Right lobe of liver (tissue), 6 donors: Measurements from ENCODE around the gene IL1RN. TPM values are rescaled to one million over a fixed set of nuclear protein-coding genes. Genes with fewer than 3 reads are reported as not detected.
A peak's percentile ranks its signal among the peaks of the same experiment; 100 is the strongest.

Experiments
- ATAC-seq, 4 donors: fragments of 200-7000 bp; cut with Tn5 transposase; one replicate each; pipeline ENCODE4 v1.9.1; 2020; ENCODE audit warnings: mild to moderate bottlenecking in 4 of 4, moderate library complexity in 4 of 4
- DNase-seq, 3 donors: peaks; one replicate each; pipeline ENCODE4 v3.0.0-alpha.2; 2020
- H3K27ac ChIP-seq, 3 donors: fragments of 200-600 bp; one replicate each; pipeline ENCODE4 v1.8.0; 2022
- H3K27me3 ChIP-seq, 2 donors: fragments of 200-600 bp; one replicate each; pipeline ENCODE4 v1.8.0; 2022
- H3K36me3 ChIP-seq, 4 donors: fragments of 200-600 bp; sonication (generic) in 1 of 4; one replicate each; pipeline versions ENCODE4 v1.5.1 to v1.8.0; 2017 to 2022; ENCODE audit warnings: control low read depth in 1 of 4
- H3K4me1 ChIP-seq, 4 donors: fragments of 200-600 bp; sonication (generic) in 1 of 4; one replicate each; pipeline versions ENCODE4 v1.5.1 to v1.8.0; 2017 to 2022; ENCODE audit warnings: control low read depth in 1 of 4
- H3K4me3 ChIP-seq, 3 donors: fragments of 200-600 bp; one replicate each; pipeline ENCODE4 v1.8.0; 2022
- H3K9me3 ChIP-seq, 4 donors: fragments of 200-600 bp; sonication (generic) in 1 of 4; one replicate each; pipeline versions ENCODE4 v1.5.1 to v1.8.0; 2017 to 2022; ENCODE audit warnings: control low read depth in 1 of 4
- CTCF ChIP-seq, 4 donors: fragments of 200-600 bp in 3 of 4; fragments of 450-650 bp in 1 of 4; IDR thresholded peaks; one replicate each; pipeline versions ENCODE4 v1.5.1 to v1.8.0; 2016 to 2022; ENCODE audit warnings: antibody characterized with exemption in 4 of 4, mild to moderate bottlenecking in 2 of 4
- POLR2A ChIP-seq: fragments of 450-650 bp; IDR thresholded peaks from one replicate; pipeline ENCODE4 v1.6.1; 2017; ENCODE audit warnings: antibody characterized with exemption, mild to moderate bottlenecking
- WGBS: methylation state at CpG from one replicate; pipeline ENCODE4 v1.1.6; 2018; ENCODE audit warnings: low coverage, low lambda C conversion rate; ENCODE audit not compliant: insufficient coverage; ENCODE audit errors: missing lambda C conversion rate; 5-methylcytosine and 5-hydroxymethylcytosine counted together
- intact Hi-C, 2 donors: fragments of 100-400 bp; cut with DNase I; formaldehyde crosslinking; loops; one replicate each; pipeline versions ENCODE4 v1.11.2 to v1.14.1; 2022
- total RNA-seq, 6 experiments: library from RNA; depleted of rRNA in 2 of 6; stranded (reverse); fragments of >200 nt in 2 of 6; fragmentation: NEBNext Ultra II Directional in 3 of 6; extraction: Animal tissue kit (Norgen Biotek cat#: 25700) in 3 of 6; gene quantifications; one replicate each; pipeline versions ENCODE4 v1.1.0 to v1.2.4, GENCODE V29; 2016 to 2023
- donor health status: DM: no; HTN: yes; CAD: no.
- donor health status: DM: no; HTN: no; CAD: no.
- donor health status: DM: no; HTN: no; CAD: no.
- donor health status: DM: no; HTN: yes; CAD: no.
- donor health status: DM: no; HTN: yes; CAD: no.

The IL1RN gene
- total RNA-seq, 6 experiments from 2014 or later = 14.5 to 98.1 (median 43.9) TPM

- intact Hi-C loops = loop anchor here in 1 of 2 donors (10.0 kb wide), 1 partner anchor 49 kb away; no protein-coding TSS in a partner anchor
- Histone ChIP-seq H3K4me1 (peaks cover 0 to 13% (median 5%) of the 10 kb centered on the region in 4 donors), H3K36me3 (no peaks in the 10 kb centered on the region), H3K27ac (no peak overlapping the region), H3K27me3 (no peaks in the 10 kb centered on the region), H3K9me3 (no peaks in the 10 kb centered on the region), H3K4me3 (no peak overlapping the region)
- 53% methylated on average over 2 of the region's 2 CpGs for WGBS
- TF ChIP-seq POLR2A (no peak), CTCF (IDR thresholded peaks at IDR 0.05) (no peak)
- DNase-seq = no peak
- ATAC-seq = no peak
Measured at GRCh38 chr2:113085542-113085941, 41.9 kb upstream of the IL1RN start.

- Histone ChIP-seq H3K9me3 (no peaks in the 10 kb centered on the region), H3K4me3 (no peak overlapping the region), H3K27ac (peak overlapping the region; percentile 69 to 82 (median 71)), H3K36me3 (no peaks in the 10 kb centered on the region), H3K27me3 (no peaks in the 10 kb centered on the region), H3K4me1 (peaks cover 0 to 13% (median 5%) of the 10 kb centered on the region in 4 donors)
- ATAC-seq (peak; percentile 95 to 98 (median 96)), DNase-seq (peak; percentile 39 to 82 (median 67))
- no peak for TF ChIP-seq CTCF (IDR thresholded peaks at IDR 0.05)
- no peak for TF ChIP-seq POLR2A
- intact Hi-C loops = loop anchor here in 1 of 2 donors (10.0 kb wide), 1 partner anchor 46 kb away; no protein-coding TSS in a partner anchor
Measured at GRCh38 chr2:113088213-113088992, 39.0 kb upstream of the IL1RN start.

- ATAC-seq (no peak), DNase-seq (no peak)
- no peak overlapping the region for H3K4me3 ChIP-seq
- H3K27me3 ChIP-seq = no peaks in the 10 kb centered on the region
- no peak for TF ChIP-seq POLR2A
- no peak for TF ChIP-seq CTCF (IDR thresholded peaks at IDR 0.05)
- intact Hi-C loops = loop anchor here in 1 of 2 donors (10.0 kb wide), 1 partner anchor 45 kb away; no protein-coding TSS in a partner anchor
- no peaks in the 10 kb centered on the region for H3K9me3 ChIP-seq
- H3K27ac ChIP-seq = no peak overlapping the region
- H3K36me3 ChIP-seq = no peaks in the 10 kb centered on the region
- peaks cover 0 to 13% (median 5%) of the 10 kb centered on the region in 4 donors for H3K4me1 ChIP-seq
Measured at GRCh38 chr2:113089916-113090315, 37.5 kb upstream of the IL1RN start.

- WGBS = 74% methylated on average over 4 of the region's 4 CpGs
Measured at GRCh38 chr2:113091231-113091896, 36.0 kb upstream of the IL1RN start.

More at GRCh38 chr2:113091231-113091896, 36.0 kb upstream of the IL1RN start:
- H3K27me3 ChIP-seq = no peaks in the 10 kb centered on the region
- TF ChIP-seq POLR2A (no peak), CTCF (IDR thresholded peaks at IDR 0.05) (no peak)
- intact Hi-C loops = no loop called here
- no peaks in the 10 kb centered on the region for H3K9me3 ChIP-seq
- peaks cover 0 to 13% (median 5%) of the 10 kb centered on the region in 4 donors for H3K4me1 ChIP-seq
- DNase-seq = no peak
- H3K36me3 ChIP-seq = no peaks in the 10 kb centered on the region
- no peak overlapping the region for H3K4me3 ChIP-seq
- no peak overlapping the region for H3K27ac ChIP-seq
- ATAC-seq = no peak
